HepG2 (cell line): ENCODE data around the gene VKORC1. TPM values are rescaled to one million over a fixed set of nuclear protein-coding genes. Genes with fewer than 3 reads are reported as not detected.

Experiments used
- CEBPG ChIP-seq: IDR thresholded peaks from 2 replicates; pipeline ENCODE4 v1.6.1; 2016
- GATAD2A ChIP-seq: IDR thresholded peaks from 2 replicates; pipeline ENCODE4 v1.6.1; 2016
- HOXD1 ChIP-seq: sonication (generic); formaldehyde crosslinking; IDR thresholded peaks from 2 replicates; pipeline ENCODE4 v1.5.0; 2020; ENCODE audit warnings: missing genetic modification reagents
- MAZ ChIP-seq, 2 experiments: sonication (generic) in 1 of 2; formaldehyde crosslinking in 1 of 2; IDR thresholded peaks; 2 replicates each; pipeline versions ENCODE4 v1.5.0 to v1.6.1; 2012 to 2020; ENCODE audit warnings: low read depth in 2 of 2, mild to moderate bottlenecking in 2 of 2, borderline replicate concordance in 1 of 2, improper control_type of control experiment in 1 of 2, low read length in 1 of 2, missing genetic modification reagents in 1 of 2, moderate library complexity in 1 of 2
- RBFOX2 ChIP-seq: fragments of 200-400 bp; formaldehyde crosslinking; IDR thresholded peaks from 2 replicates; pipeline ENCODE4 v1.6.1; 2017; ENCODE audit warnings: low read depth, mild to moderate bottlenecking, low read length
- SMARCC2 ChIP-seq: fragments of 450-650 bp; IDR thresholded peaks from 2 replicates; pipeline ENCODE4 v1.6.1; 2017; ENCODE audit warnings: antibody characterized with exemption, mild to moderate bottlenecking
- SUZ12 ChIP-seq: fragments of 150-350 bp; IDR thresholded peaks from 2 replicates; pipeline ENCODE4 v1.6.1; 2014; ENCODE audit warnings: low read depth, low read length
- TCF7L2 ChIP-seq: IDR thresholded peaks from 2 replicates; pipeline ENCODE4 v1.6.1; 2011; ENCODE audit warnings: mild to moderate bottlenecking, low read depth, low read length, moderate library complexity
- ZBTB1 ChIP-seq: sonication (generic); formaldehyde crosslinking; IDR thresholded peaks from 2 replicates; pipeline ENCODE4 v1.4.0; 2020; ENCODE audit warnings: missing genetic modification reagents, borderline replicate concordance
- ZBTB42 ChIP-seq: sonication (generic); formaldehyde crosslinking; IDR thresholded peaks from 2 replicates; pipeline ENCODE4 v1.5.0; 2020; ENCODE audit warnings: mild to moderate bottlenecking, missing genetic modification reagents
- ZFP62 ChIP-seq: sonication (generic); formaldehyde crosslinking; IDR thresholded peaks from 2 replicates; pipeline ENCODE4 v1.4.0; 2020; ENCODE audit warnings: missing genetic modification reagents
- ZNF101 ChIP-seq: sonication (generic); formaldehyde crosslinking; IDR thresholded peaks from 2 replicates; pipeline ENCODE4 v1.4.0; 2020; ENCODE audit warnings: mild to moderate bottlenecking, low read depth, missing genetic modification reagents, borderline replicate concordance
- ZNF235 ChIP-seq: sonication (generic); formaldehyde crosslinking; IDR thresholded peaks from 2 replicates; pipeline ENCODE4 v1.8.1; 2023; ENCODE audit warnings: mild to moderate bottlenecking, missing genetic modification reagents, borderline replicate concordance
- ZNF367 ChIP-seq: sonication (generic); formaldehyde crosslinking; IDR thresholded peaks from 2 replicates; pipeline ENCODE4 v1.4.0; 2020; ENCODE audit warnings: missing genetic modification reagents, borderline replicate concordance
- ZNF577 ChIP-seq: sonication (generic); formaldehyde crosslinking; IDR thresholded peaks from 2 replicates; pipeline ENCODE4 v1.4.0; 2020; ENCODE audit warnings: mild to moderate bottlenecking, low read depth, missing genetic modification reagents, borderline replicate concordance
- ZNF605 ChIP-seq: sonication (generic); formaldehyde crosslinking; IDR thresholded peaks from 2 replicates; pipeline ENCODE4 v1.8.0; 2022; ENCODE audit warnings: mild to moderate bottlenecking, missing genetic modification reagents
- ZNF619 ChIP-seq: sonication (generic); formaldehyde crosslinking; IDR thresholded peaks from 2 replicates; pipeline ENCODE4 v1.4.0; 2020; ENCODE audit warnings: mild to moderate bottlenecking, missing genetic modification reagents
- ZNF720 ChIP-seq: sonication (generic); formaldehyde crosslinking; IDR thresholded peaks from 2 replicates; pipeline ENCODE4 v1.4.0; 2020; ENCODE audit warnings: missing genetic modification reagents
- polyA plus RNA-seq, 8 experiments: library from polyadenylated mRNA; depleted of rRNA in 3 of 8; stranded (reverse) in 7 of 8; unstranded in 1 of 8; fragments of >200 nt; fragmentation: Illumina TruSeq in 4 of 8; extraction: Trizol in 4 of 8; gene quantifications; 2 replicates each; pipeline versions ENCODE4 v1.2.1 to v1.2.3, GENCODE V29; 2011 to 2016; ENCODE audit warnings: low read depth in 4 of 8, missing spikeins in 1 of 8, mixed read lengths in 1 of 8; ENCODE audit not compliant: insufficient read depth in 1 of 8
- total RNA-seq, 5 experiments: library from RNA; depleted of rRNA; stranded (reverse); fragments of >200 nt; fragmentation: Illumina TruSeq; extraction: Trizol; gene quantifications; 2 replicates each; pipeline ENCODE4 v1.2.3, GENCODE V29; 2016; ENCODE audit warnings: low read depth in 1 of 5
- TF ChIP-seq, protein P1 (sequence below): sonication (generic); formaldehyde crosslinking; IDR thresholded peaks from 2 replicates; pipeline ENCODE4 v1.8.1; 2023; ENCODE audit warnings: mild to moderate bottlenecking, inconsistent platforms, moderate library complexity, missing genetic modification reagents, borderline replicate concordance
- TF ChIP-seq, protein P2 (sequence below): sonication (generic); formaldehyde crosslinking; IDR thresholded peaks from 2 replicates; pipeline ENCODE4 v1.4.0; 2020; ENCODE audit warnings: mild to moderate bottlenecking, missing genetic modification reagents

VKORC1 gene
- total and polyA plus RNA-seq, 2 of the 13 experiments (the other 11 are each of a cell fraction or from before 2014, with no cell fraction given) = 141 to 615 TPM

DNA sequence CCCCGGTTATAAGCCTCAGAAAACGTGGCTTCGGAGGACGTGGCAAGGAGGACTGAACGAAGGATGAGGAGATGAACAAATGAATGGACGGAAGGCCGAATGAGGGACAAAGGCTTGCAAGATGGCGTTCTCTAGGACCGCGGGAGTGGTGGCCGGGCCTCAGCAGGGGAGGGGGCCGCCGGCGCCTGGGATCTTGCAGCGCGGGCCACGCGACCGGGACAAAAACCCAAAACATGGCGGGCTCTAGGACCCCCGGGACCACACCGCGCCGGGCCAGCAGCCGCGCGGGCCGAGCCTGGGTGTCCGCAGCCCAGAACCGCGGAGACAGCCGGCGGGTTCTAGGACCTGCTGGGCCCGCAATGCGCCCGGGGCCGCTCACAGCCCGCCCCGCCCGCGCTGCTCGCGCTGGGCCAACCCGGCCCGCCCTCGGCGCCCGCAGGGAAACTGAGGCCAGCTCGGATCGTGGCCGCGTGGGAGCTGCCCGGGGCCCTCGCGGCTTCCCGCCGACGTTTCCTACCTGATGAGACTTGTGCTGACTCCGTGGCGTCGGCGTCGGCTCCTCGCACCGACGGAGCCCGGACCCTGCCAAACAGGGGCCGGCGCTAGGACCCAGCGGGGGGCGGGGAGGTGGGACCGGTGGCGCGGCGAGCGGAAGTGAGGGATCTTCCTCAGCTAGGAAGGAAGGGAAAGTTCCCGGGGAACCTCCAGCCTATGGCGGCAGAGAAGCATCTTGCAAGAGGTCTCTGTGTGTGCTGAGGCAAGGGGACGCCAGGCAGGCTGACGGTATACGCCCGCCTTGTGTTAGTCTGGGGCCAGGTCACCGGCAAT is 21.2 kb downstream of the VKORC1 start (continued):
- TF ChIP-seq ZNF101 = no peak
- TF ChIP-seq ZBTB42 (CRISPR knock-in tag) = no peak; the same call in 1 of the 2 replicates
- no peak for TF ChIP-seq CEBPG (CRISPR knock-in tag)
- TF ChIP-seq SUZ12 = no peak
- peak; percentile 72; the same call in 1 of the 2 replicates for TF ChIP-seq ZNF367
- TF ChIP-seq RBFOX2 = peak; percentile 85
- no peak; the same call in 1 of the 2 replicates for TF ChIP-seq GATAD2A (CRISPR knock-in tag)
- TF ChIP-seq ZNF720 (CRISPR knock-in tag) = no peak
- peak; percentile 60; the same call in 1 of the 2 replicates for TF ChIP-seq ZNF619
- no peak for TF ChIP-seq ZNF605
- TF ChIP-seq MAZ (IDR thresholded peaks at IDR 0.05; ENCODE audit: borderline replicate concordance, low read depth, low read length) = peak; percentile 99
- TF ChIP-seq MAZ (CRISPR knock-in tag; IDR thresholded peaks at IDR 0.05; ENCODE audit: low read depth) = peak; percentile 93
- TF ChIP-seq ZFP62 (CRISPR knock-in tag) = no peak
- TF ChIP-seq, protein P1, sequence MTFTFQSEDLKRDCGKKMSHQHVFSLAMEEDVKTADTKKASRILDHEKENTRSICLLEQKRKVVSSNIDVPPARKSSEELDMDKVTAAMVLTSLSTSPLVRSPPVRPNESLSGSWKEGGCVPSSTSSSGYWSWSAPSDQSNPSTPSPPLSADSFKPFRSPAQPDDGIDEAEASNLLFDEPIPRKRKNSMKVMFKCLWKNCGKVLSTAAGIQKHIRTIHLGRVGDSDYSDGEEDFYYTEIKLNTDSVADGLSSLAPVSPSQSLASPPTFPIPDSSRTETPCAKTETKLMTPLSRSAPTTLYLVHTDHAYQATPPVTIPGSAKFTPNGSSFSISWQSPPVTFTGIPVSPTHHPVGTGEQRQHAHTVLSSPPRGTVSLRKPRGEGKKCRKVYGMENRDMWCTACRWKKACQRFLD (CRISPR knock-in tag) = peak; percentile 87; the same call in 1 of the 2 replicates
- TF ChIP-seq ZNF235 (CRISPR knock-in tag) = peak; percentile 59; the same call in 1 of the 2 replicates
- no peak for TF ChIP-seq SMARCC2
- TF ChIP-seq HOXD1 (CRISPR knock-in tag) = peak; percentile 22; the same call in 1 of the 2 replicates
- TF ChIP-seq ZNF577 = no peak
- no peak for TF ChIP-seq TCF7L2
- no peak for TF ChIP-seq ZBTB1
- TF ChIP-seq, protein P2, sequence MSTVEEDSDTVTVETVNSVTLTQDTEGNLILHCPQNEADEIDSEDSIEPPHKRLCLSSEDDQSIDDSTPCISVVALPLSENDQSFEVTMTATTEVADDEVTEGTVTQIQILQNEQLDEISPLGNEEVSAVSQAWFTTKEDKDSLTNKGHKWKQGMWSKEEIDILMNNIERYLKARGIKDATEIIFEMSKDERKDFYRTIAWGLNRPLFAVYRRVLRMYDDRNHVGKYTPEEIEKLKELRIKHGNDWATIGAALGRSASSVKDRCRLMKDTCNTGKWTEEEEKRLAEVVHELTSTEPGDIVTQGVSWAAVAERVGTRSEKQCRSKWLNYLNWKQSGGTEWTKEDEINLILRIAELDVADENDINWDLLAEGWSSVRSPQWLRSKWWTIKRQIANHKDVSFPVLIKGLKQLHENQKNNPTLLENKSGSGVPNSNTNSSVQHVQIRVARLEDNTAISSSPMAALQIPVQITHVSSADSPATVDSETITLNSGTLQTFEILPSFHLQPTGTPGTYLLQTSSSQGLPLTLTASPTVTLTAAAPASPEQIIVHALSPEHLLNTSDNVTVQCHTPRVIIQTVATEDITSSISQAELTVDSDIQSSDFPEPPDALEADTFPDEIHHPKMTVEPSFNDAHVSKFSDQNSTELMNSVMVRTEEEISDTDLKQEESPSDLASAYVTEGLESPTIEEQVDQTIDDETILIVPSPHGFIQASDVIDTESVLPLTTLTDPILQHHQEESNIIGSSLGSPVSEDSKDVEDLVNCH (CRISPR knock-in tag) = peak; percentile 25; the same call in 1 of the 2 replicates
